Measurements from ENCODE around the gene SMYD3. TPM values are rescaled to one million over a fixed set of nuclear protein-coding genes. Genes with fewer than 3 reads are reported as not detected.
A peak's percentile ranks its signal among the peaks of the same experiment; 100 is the strongest.

The SMYD3 gene
- total and polyA plus RNA-seq, 9 of the 15 experiments (the other 6 are each of a cell fraction or from before 2014, with no cell fraction given) = 128 to 440 (median 197) TPM

- TF ChIP-seq BRF2 (IDR thresholded peaks at IDR 0.05; ENCODE audit: borderline replicate concordance, insufficient read depth, insufficient read length) (no peak), ZBTB2 (IDR thresholded peaks at IDR 0.05) (peak; percentile 27; the same call in 1 of the 2 replicates), LEF1 (IDR thresholded peaks at IDR 0.05) (peak; percentile 63; the same call in 1 of the 2 replicates), EP400 (IDR thresholded peaks at IDR 0.05) (peak; percentile 16; the same call in 1 of the 2 replicates), CSDE1 (IDR thresholded peaks at IDR 0.05) (no peak), POLR2G (IDR thresholded peaks at IDR 0.05; ENCODE audit: low read depth, low read length) (no peak), NR3C1 (CRISPR knock-in tag; IDR thresholded peaks at IDR 0.05) (no peak), CHAMP1 (IDR thresholded peaks at IDR 0.05) (no peak), DIDO1 (tag; IDR thresholded peaks at IDR 0.05; ENCODE audit: low read depth) (no peak), RNF2 (IDR thresholded peaks at IDR 0.05) (no peak), POLR2AphosphoS2 (IDR thresholded peaks at IDR 0.05; ENCODE audit: low read length) (no peak; the same call in 1 of the 2 replicates), RBM39 (optimal IDR thresholded peaks at IDR 0.05; ENCODE audit: low read depth, low read length) (no peak), TAF7 (tag; IDR thresholded peaks at IDR 0.05) (no peak), ETS2 (tag; IDR thresholded peaks at IDR 0.05; ENCODE audit: borderline replicate concordance, poor library complexity, severe bottlenecking) (no peak), MCM7 (IDR thresholded peaks at IDR 0.05) (no peak), SREBF1 (IDR thresholded peaks at IDR 0.05; ENCODE audit: borderline replicate concordance, low read depth, low read length) (no peak), ZBTB9 (CRISPR knock-in tag; IDR thresholded peaks at IDR 0.05) (no peak), SMAD4 (CRISPR knock-in tag; conservative IDR thresholded peaks at IDR 0.05) (no peak; the same call in 1 of the 2 replicates), E2F4 (CRISPR knock-in tag; IDR thresholded peaks at IDR 0.05; ENCODE audit: low read depth) (no peak), ETV5 (CRISPR knock-in tag; IDR thresholded peaks at IDR 0.05; ENCODE audit: low read depth) (no peak; the same call in 1 of the 2 replicates)
Measured at GRCh38 chr1:246165826-246166709, 341.0 kb downstream of the SMYD3 start (continued).

Data from K562 (cell line).